ENCODE data around the gene DOCK1. TPM values are rescaled to one million over a fixed set of nuclear protein-coding genes. Genes with fewer than 3 reads are reported as not detected.
A peak's percentile ranks its signal among the peaks of the same experiment; 100 is the strongest.

Gene DOCK1
- total RNA-seq, 1 experiment from 2014 or later, result 40.0 TPM

GRCh38 chr10:127161482-127161881, 256.3 kb downstream of the DOCK1 start:
- DNase-seq (ENCODE audit: unreplicated experiment), result no peak
- CTCF ChIA-PET, result no interaction called here
- Mint-ChIP-seq H3K9me3 (ENCODE audit: unreplicated experiment) (no peaks in the 10 kb centered on the region), H3K27ac (ENCODE audit: low read depth, unreplicated experiment) (no peak overlapping the region), H3K27me3 (ENCODE audit: insufficient read depth, unreplicated experiment) (no peaks in the 10 kb centered on the region), H3K36me3 (ENCODE audit: insufficient read depth, unreplicated experiment) (no peaks in the 10 kb centered on the region), H3K4me3 (ENCODE audit: unreplicated experiment) (no peak overlapping the region), H3K4me1 (ENCODE audit: insufficient read depth, unreplicated experiment) (peaks cover 25% of the 10 kb centered on the region)
- intact Hi-C loops (cut with micrococcal nuclease), result no loop called here
- no TSS peak for BruUV-seq (replicated peaks)
- POLR2A ChIA-PET, result interaction anchor here (1.3 kb wide), 1 partner anchor 13 kb away, joined by 3 read pairs; no protein-coding TSS in a partner anchor
- TF ChIP-seq CTCF (IDR thresholded peaks at IDR 0.05; ENCODE audit: unreplicated experiment), result no peak

DNA sequence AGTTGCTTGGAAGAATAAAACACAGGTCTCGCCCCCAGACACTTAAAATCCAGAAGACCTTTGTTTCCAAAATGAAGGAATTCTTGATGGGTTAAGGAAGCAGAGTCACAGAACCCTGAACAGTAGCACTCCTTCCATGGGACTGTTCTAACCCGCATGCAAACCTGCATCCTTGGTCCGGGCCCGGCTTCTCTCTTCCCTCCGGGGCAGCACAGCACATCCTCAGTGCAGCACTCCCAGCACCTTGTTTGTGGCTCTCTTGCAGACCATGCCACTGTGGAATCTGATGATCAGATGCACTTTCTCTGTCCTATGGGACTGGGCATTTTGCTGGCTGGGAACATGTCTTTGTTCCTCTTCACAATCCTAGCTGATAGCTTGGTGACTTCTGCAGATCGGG, 257.6 kb downstream of the DOCK1 start:
- BruUV-seq (replicated peaks), result no TSS peak
- intact Hi-C loops (cut with micrococcal nuclease), result no loop called here
- POLR2A ChIA-PET, result no interaction called here
- peak overlapping the region; percentile 25 for H3K27ac Mint-ChIP-seq (ENCODE audit: low read depth, unreplicated experiment)
- H3K4me3 Mint-ChIP-seq (ENCODE audit: unreplicated experiment), result no peak overlapping the region
- peaks cover 17% of the 10 kb centered on the region for H3K4me1 Mint-ChIP-seq (ENCODE audit: insufficient read depth, unreplicated experiment)
- TF ChIP-seq CTCF (IDR thresholded peaks at IDR 0.05; ENCODE audit: unreplicated experiment), result no peak
- H3K27me3 Mint-ChIP-seq (ENCODE audit: insufficient read depth, unreplicated experiment), result no peaks in the 10 kb centered on the region
- no peaks in the 10 kb centered on the region for H3K9me3 Mint-ChIP-seq (ENCODE audit: unreplicated experiment)
- H3K36me3 Mint-ChIP-seq (ENCODE audit: insufficient read depth, unreplicated experiment), result no peaks in the 10 kb centered on the region
- DNase-seq (ENCODE audit: unreplicated experiment), result no peak
- CTCF ChIA-PET, result no interaction called here

DNA sequence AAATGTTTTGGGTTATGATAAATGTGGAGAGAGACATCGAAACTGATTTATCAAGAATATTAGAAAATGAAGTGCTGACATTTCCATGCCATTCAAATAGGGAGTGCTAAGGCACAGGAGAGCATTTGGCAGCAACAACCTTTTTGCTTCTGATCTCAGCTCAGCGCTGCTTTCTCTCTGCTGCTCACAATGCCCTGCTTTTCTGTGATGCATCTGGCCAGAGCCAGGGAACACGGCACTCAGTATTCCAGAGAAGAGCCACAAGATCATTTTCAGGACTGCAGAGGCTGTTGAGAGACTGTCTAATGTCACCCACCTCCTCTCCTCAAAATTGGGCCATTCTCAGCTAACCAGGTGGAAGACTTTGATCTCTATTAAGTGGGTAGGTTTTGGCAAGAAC, 263.0 kb downstream of the DOCK1 start:
- H3K4me3 Mint-ChIP-seq (ENCODE audit: unreplicated experiment), result no peak overlapping the region
- H3K27ac Mint-ChIP-seq (ENCODE audit: low read depth, unreplicated experiment), result no peak overlapping the region
- POLR2A ChIA-PET, result interaction anchor here (0.9 kb wide), 1 partner anchor 16 kb away, joined by 5 read pairs; no protein-coding TSS in a partner anchor
- no peaks in the 10 kb centered on the region for H3K27me3 Mint-ChIP-seq (ENCODE audit: insufficient read depth, unreplicated experiment)
- TF ChIP-seq CTCF (IDR thresholded peaks at IDR 0.05; ENCODE audit: unreplicated experiment), result no peak
- CTCF ChIA-PET, result interaction anchor here (0.9 kb wide), 1 partner anchor 15 kb away, joined by 7 read pairs; no protein-coding TSS in a partner anchor
- no peak for DNase-seq (ENCODE audit: unreplicated experiment)
- intact Hi-C loops (cut with micrococcal nuclease), result no loop called here
- H3K4me1 Mint-ChIP-seq (ENCODE audit: insufficient read depth, unreplicated experiment), result peaks cover 12% of the 10 kb centered on the region
- no peaks in the 10 kb centered on the region for H3K9me3 Mint-ChIP-seq (ENCODE audit: unreplicated experiment)
- BruUV-seq (replicated peaks), result no TSS peak
- H3K36me3 Mint-ChIP-seq (ENCODE audit: insufficient read depth, unreplicated experiment), result peaks cover 13% of the 10 kb centered on the region

DNA sequence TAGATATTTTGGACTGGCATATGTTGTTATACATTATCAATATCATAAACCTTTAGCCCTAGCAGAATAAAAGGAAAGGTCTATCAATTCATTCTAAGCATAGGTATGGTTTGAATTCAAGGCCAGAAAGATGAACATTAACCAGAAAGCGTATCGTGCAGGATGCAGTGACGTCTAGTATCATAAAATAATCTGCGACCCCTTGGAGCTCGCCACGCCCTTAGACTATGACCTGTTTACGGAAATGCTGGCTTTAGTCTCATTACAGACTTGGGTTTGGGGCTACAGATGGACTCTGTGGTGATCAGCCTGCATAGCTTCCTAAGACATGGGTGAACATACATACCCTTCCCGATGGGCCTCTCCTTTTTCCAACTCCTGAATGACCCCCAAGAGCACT, 269.6 kb downstream of the DOCK1 start:
- H3K27ac Mint-ChIP-seq (ENCODE audit: low read depth, unreplicated experiment), result no peak overlapping the region
- no peak overlapping the region for H3K4me3 Mint-ChIP-seq (ENCODE audit: unreplicated experiment)
- intact Hi-C loops (cut with micrococcal nuclease), result no loop called here
- BruUV-seq (replicated peaks), result no TSS peak
- DNase-seq (ENCODE audit: unreplicated experiment), result no peak
- ChIA-PET CTCF (no interaction called here), POLR2A (no interaction called here)
- H3K9me3 Mint-ChIP-seq (ENCODE audit: unreplicated experiment), result no peaks in the 10 kb centered on the region
- no peak for TF ChIP-seq CTCF (IDR thresholded peaks at IDR 0.05; ENCODE audit: unreplicated experiment)
- H3K36me3 Mint-ChIP-seq (ENCODE audit: insufficient read depth, unreplicated experiment), result peaks cover 20% of the 10 kb centered on the region
- H3K4me1 Mint-ChIP-seq (ENCODE audit: insufficient read depth, unreplicated experiment), result no peaks in the 10 kb centered on the region
- H3K27me3 Mint-ChIP-seq (ENCODE audit: insufficient read depth, unreplicated experiment), result no peaks in the 10 kb centered on the region
